Duodenal mucosa (tissue), 2 donors: ENCODE measurements around the gene CELF4.

ENCODE experiments used
- H3K27ac ChIP-seq: one replicate; pipeline ENCODE4 v1.7.0; 2013; ENCODE audit warnings: low read depth, low read length
- H3K27me3 ChIP-seq, 2 donors: one replicate each; pipeline ENCODE4 v1.7.0; 2013; ENCODE audit warnings: low read length in 2 of 2, control low read depth in 1 of 2; ENCODE audit not compliant: insufficient read depth in 2 of 2, control insufficient read depth in 1 of 2
- H3K36me3 ChIP-seq, 2 donors: one replicate each; pipeline ENCODE4 v1.7.0; 2013; ENCODE audit warnings: low read length in 2 of 2, control low read depth in 1 of 2; ENCODE audit not compliant: insufficient read depth in 2 of 2, control insufficient read depth in 1 of 2
- H3K4me1 ChIP-seq, 2 donors: one replicate each; pipeline ENCODE4 v1.7.0; 2013; ENCODE audit warnings: low read length in 2 of 2, control low read depth in 1 of 2; ENCODE audit not compliant: insufficient read depth in 2 of 2, control insufficient read depth in 1 of 2
- H3K4me3 ChIP-seq, 2 donors: one replicate each; pipeline ENCODE4 v1.7.0; 2013; ENCODE audit warnings: low read length in 2 of 2, low read depth in 1 of 2
- H3K9ac ChIP-seq, 2 donors: one replicate each; pipeline ENCODE4 v1.7.0; 2013; ENCODE audit warnings: low read length in 2 of 2, low read depth in 1 of 2
- H3K9me3 ChIP-seq, 2 donors: one replicate each; pipeline ENCODE4 v1.7.0; 2013; ENCODE audit warnings: low read length in 2 of 2, control low read depth in 1 of 2; ENCODE audit not compliant: control insufficient read depth in 1 of 2

CELF4 gene

DNA sequence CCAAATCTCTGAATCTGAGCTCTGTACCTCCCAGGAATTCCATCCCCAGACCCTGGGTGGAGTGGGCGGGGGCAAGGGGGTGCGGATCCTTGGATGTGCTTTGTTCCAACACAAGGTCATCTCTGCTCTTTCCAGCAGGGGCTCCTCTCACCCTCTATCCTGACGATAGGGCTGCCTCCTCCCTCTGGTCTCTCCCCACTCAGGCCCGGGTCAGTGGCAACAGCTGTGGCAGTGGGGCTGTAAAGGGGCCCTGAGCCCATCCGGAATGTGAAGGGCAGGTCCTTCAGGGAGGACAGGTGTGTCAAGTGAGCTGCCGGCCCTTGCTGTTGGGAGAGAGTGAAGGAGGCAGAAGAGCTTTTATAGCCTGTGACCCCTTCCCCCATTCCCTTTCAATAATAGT lies 167.8 kb downstream of the CELF4 start:
- Histone ChIP-seq H3K9ac (no peak overlapping the region), H3K4me3 (no peak overlapping the region), H3K27ac (peak overlapping the region; percentile 3), H3K4me1 (no peaks in the 10 kb centered on the region), H3K27me3 (peaks cover 6 to 8% of the 10 kb centered on the region in 2 donors), H3K9me3 (no peaks in the 10 kb centered on the region), H3K36me3 (no peaks in the 10 kb centered on the region)

DNA sequence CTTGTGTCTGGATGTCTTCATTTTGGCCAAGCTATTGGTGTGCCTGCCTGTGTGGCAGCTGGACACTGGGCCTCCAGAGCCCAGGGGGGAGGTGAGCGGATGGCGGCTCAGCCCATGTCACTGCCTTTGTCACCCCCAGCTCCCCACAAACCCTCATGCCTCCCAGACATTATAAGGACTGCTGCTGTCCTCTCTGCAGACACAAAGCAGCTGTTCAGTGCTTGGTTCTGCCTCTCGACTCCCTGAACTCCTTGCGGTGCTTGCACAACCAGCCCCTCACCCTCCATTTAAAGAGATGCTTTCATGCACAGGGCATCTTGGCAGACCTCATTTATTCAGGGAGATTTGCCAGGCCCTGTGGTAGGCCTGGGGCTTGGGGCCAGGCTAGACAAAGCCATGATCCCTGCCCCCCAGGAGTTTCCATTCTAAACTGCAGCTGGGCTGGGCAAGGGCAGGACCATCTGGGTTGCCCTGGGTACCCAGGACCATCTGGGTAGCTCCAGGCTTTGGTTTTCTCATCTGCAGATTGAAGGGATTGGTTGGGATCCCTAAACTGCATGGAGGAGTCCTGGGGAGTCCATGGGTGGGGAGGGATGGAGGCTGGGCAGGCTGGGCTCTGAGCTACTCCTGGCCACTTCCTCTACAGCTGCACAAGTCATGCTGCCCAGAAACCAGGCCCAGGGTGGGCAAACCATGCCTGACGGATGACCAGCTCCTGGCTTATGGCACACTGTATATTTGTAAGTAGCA lies 168.5 kb downstream of the CELF4 start:
- no peaks in the 10 kb centered on the region for H3K4me1 ChIP-seq
- peaks cover 6 to 9% of the 10 kb centered on the region in 2 donors for H3K27me3 ChIP-seq
- H3K36me3 ChIP-seq, result no peaks in the 10 kb centered on the region
- H3K4me3 ChIP-seq, result no peak overlapping the region
- no peaks in the 10 kb centered on the region for H3K9me3 ChIP-seq
- H3K9ac ChIP-seq, result no peak overlapping the region
- H3K27ac ChIP-seq, result no peak overlapping the region

DNA sequence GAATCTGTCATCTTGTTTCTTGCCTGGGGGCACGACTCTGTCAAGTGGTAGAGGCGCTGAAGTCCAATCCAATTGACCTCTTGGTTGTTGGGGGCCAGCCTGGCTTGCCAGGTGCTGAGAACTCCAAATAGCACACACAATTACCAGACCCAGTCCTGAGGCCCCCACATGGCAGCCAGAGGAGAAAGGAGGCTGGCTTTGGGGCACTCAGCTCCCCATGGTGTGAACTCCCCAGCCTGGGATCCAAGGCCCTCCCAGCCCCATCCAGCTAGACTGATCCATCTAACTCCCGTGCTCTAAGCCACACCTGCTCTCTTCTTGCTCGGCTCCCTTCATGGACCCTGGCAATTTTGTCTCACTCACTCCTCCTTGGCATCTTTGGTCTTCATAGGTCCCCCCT lies 170.0 kb downstream of the CELF4 start:
- H3K4me3 ChIP-seq, result no peak overlapping the region
- H3K4me1 ChIP-seq, result no peaks in the 10 kb centered on the region
- H3K27ac ChIP-seq, result no peak overlapping the region
- peaks cover 6 to 9% of the 10 kb centered on the region in 2 donors for H3K27me3 ChIP-seq
- no peaks in the 10 kb centered on the region for H3K9me3 ChIP-seq
- no peaks in the 10 kb centered on the region for H3K36me3 ChIP-seq
- no peak overlapping the region for H3K9ac ChIP-seq

DNA sequence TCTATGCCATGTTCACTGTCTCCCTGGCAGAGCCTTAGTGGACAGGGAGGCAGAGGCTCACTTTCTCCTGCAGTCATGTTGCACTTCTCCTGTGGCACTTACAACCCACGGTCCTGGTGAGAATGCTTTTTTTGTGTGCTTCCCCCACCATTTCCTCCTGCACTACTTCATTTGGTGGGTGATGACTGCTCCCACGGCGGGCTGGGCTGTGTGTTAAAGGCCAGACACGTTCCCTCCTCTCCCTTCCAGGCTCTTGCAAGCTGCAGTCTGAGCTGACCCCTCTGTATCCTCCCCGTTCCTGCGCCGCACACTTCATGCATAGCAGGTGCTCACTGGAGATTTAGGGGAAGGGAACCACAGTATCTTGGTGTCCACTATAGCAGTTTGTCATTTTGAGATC lies 170.5 kb downstream of the CELF4 start:
- peaks cover 6 to 9% of the 10 kb centered on the region in 2 donors for H3K27me3 ChIP-seq

DNA sequence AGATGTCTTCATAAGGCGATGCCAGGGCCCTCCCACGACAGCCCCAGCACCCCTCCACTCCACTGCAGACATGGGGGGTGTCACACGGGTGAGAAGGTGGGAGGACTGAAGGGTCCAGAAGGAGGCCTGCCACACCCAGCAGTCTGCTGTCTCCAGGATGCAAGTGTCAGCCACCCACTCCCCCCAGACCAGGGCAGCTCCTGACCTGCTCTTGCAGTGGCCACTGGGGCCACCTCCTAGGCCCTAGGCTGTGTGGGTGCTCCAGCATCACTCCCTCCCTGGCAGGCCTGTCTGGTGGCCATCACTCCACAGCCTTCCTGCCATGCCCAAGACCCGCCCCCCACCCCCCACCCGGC lies 171.0 kb downstream of the CELF4 start:
- H3K27ac ChIP-seq, result no peak overlapping the region
- H3K36me3 ChIP-seq, result no peaks in the 10 kb centered on the region
- peaks cover 6 to 9% of the 10 kb centered on the region in 2 donors for H3K27me3 ChIP-seq
- no peak overlapping the region for H3K9ac ChIP-seq
- no peaks in the 10 kb centered on the region for H3K9me3 ChIP-seq
- no peaks in the 10 kb centered on the region for H3K4me1 ChIP-seq
- H3K4me3 ChIP-seq, result peak overlapping the region in 1 of 2 donors; percentile 15

More for the DNA sequence above, 170.5 kb downstream of the CELF4 start:
- no peaks in the 10 kb centered on the region for H3K4me1 ChIP-seq
- H3K27ac ChIP-seq, result no peak overlapping the region
- H3K9me3 ChIP-seq, result no peaks in the 10 kb centered on the region
- H3K4me3 ChIP-seq, result no peak overlapping the region
- H3K9ac ChIP-seq, result no peak overlapping the region
- no peaks in the 10 kb centered on the region for H3K36me3 ChIP-seq

DNA sequence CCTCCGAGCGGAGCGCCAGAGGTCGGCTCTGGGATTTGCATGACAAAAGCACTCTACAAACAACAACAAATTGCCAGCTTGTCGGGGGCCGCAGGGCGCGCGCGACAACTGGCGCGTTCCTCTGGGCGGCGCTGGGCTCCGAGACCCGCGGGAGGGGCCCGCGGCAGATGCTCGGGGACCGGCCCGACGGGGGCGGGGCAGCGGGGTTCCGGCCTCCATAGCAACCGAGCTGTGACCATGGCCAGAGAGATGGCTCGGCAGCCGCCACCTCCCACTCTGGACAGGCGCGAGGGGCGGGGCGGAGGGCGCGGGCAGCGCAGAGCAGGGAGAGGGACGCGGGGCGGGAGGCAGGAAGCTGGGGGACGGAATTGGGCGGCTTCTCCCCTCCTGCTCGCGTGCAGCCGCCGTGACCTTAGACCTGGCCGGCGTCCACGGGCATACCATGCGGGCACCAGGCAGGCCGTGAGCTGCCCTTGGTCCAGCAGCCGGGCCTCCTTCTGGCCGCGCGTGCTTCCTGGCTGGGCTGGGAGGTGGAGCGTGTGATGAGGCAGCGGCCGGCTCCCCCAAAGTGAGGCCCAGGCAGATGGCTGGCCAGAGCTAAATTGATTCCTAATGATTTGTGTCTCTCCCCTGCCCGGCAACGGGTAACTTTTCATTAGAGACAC lies 171.5 kb downstream of the CELF4 start:
- Histone ChIP-seq H3K9ac (no peak overlapping the region), H3K27ac (no peak overlapping the region)

DNA sequence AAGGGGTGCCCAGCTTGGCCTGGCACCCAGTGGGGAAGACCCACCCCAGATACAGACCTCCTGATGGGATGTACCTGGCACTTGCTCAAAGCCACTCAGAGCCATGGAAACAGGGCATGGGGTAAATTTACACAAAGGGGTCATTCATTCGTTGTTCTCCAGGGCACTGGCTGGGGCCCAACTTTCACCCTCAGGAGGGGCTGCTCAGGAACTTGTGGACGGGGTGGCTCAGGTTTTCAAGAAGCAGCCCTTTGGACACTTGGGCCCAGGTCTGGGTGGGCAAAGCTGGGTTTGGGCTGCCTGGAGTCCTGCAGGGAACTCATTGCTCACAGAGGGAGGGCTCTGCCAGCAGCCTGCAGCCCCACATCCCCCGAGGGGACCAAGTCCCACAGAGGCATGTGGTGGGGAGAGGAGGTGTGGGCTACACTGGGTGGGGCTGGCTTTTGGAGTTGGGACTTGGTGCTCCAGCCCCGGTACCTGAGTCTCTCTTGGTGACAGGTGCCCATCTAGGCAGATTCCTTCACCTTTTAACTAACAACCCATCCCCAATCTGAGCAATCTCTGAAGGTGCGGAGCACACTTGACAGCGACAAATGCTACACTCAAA lies 172.3 kb downstream of the CELF4 start:
- H3K9me3 ChIP-seq, result no peaks in the 10 kb centered on the region
- H3K27ac ChIP-seq, result no peak overlapping the region
- H3K4me1 ChIP-seq, result no peaks in the 10 kb centered on the region
- no peak overlapping the region for H3K4me3 ChIP-seq
- H3K9ac ChIP-seq, result no peak overlapping the region
- no peaks in the 10 kb centered on the region for H3K36me3 ChIP-seq
- peaks cover 6 to 9% of the 10 kb centered on the region in 2 donors for H3K27me3 ChIP-seq

More for the DNA sequence above, 171.5 kb downstream of the CELF4 start:
- Histone ChIP-seq H3K36me3 (no peaks in the 10 kb centered on the region), H3K4me3 (peak overlapping the region; percentile 15 to 23), H3K9me3 (no peaks in the 10 kb centered on the region), H3K4me1 (no peaks in the 10 kb centered on the region), H3K27me3 (peaks cover 6 to 9% of the 10 kb centered on the region in 2 donors)

DNA sequence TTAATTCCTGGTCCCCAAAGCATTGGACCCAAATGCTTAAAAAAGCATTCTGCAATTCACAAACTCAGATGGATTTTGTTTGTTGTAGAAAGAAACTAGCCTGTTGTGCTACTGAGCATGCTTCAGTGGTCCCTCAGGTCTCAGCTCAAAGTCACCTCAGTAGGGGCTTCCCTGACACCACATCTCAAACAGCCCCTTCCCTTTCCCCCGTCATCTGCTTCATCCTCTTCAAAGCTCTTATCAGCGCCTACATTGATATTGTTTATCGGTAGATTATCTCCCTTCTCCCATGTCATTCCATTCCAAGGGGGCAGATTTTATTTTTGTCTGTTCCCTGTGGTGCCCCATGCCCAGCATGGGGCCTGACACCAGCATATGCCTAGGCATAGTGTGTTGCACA lies 172.9 kb downstream of the CELF4 start:
- H3K27ac ChIP-seq, result no peak overlapping the region
- no peak overlapping the region for H3K4me3 ChIP-seq
- H3K9ac ChIP-seq, result no peak overlapping the region
- no peaks in the 10 kb centered on the region for H3K36me3 ChIP-seq
- H3K4me1 ChIP-seq, result no peaks in the 10 kb centered on the region
- H3K9me3 ChIP-seq, result no peaks in the 10 kb centered on the region
- H3K27me3 ChIP-seq, result peaks cover 6 to 9% of the 10 kb centered on the region in 2 donors

DNA sequence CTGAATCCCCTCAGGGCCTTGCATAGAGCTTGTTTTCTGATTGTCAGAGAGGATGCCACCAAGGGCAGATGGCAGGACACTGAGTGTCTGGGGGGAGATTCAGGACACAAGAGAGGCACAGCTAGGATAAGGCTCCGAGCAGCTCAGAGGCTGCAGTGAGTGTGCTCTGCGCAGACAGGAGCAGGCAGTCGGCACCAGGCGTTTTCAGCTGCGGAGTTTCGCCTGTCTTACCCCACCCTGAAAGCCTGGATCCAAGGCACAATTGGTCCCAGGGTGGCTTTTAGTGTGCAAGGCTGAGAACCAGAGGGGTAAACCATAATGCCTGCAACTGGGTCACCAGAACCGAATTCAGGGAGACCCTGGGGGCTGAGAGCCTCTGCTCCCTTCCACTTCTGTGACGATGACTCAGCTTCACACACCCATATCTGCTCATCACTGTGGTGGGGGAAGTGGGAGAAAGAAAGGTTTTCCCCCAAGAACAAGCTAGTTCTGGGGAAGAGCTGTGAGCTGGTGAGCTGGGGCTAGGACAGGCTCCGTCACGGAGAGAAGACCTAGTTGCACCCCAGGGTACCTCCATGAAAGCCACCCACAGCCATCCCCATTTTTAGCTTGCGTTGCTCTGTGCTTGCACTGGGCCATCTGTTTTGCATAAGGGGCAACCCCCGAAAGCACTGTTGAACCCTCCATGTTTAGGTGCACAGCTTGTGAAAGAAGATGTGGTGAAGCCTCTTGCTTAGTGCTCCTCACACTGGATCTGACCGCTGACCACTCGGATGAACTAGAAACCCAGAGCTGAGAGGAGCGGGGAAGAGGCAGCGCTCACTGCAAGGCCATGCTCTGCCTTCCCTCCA lies 173.7 kb downstream of the CELF4 start:
- peaks cover 6 to 9% of the 10 kb centered on the region in 2 donors for H3K27me3 ChIP-seq
- H3K9me3 ChIP-seq, result no peaks in the 10 kb centered on the region
- no peaks in the 10 kb centered on the region for H3K4me1 ChIP-seq
- H3K4me3 ChIP-seq, result no peak overlapping the region
- H3K27ac ChIP-seq, result no peak overlapping the region
- no peak overlapping the region for H3K9ac ChIP-seq
- H3K36me3 ChIP-seq, result no peaks in the 10 kb centered on the region
